Measurements from ENCODE around the gene NT5C3B.

DNA sequence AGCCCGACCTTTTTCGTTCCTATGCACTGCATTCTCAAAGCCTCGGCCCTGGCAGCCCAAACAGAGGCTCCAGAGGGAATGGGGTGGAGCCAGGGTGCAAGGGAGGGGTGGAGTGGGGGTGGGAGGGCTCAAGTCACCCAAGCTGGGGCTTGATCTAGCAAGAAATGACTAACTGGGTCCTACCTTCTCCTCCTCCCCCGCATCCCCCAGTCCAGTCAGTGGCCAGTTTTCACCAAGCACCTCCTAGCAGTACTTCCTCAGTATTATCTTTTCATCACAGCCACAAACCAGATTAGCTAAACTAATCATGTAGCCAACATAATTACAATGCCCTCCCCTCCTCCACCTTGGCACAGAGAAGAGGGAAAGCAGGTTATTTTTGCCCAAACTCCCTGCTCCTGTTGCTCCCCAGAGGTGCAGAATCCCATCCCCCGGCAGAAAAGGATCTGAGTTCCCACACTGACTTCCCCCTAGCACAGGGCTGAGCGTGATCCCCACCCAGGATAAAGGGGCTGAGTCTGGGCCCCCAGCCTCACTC is 51.8 kb downstream of the NT5C3B start:
- TF ChIP-seq, protein P1, sequence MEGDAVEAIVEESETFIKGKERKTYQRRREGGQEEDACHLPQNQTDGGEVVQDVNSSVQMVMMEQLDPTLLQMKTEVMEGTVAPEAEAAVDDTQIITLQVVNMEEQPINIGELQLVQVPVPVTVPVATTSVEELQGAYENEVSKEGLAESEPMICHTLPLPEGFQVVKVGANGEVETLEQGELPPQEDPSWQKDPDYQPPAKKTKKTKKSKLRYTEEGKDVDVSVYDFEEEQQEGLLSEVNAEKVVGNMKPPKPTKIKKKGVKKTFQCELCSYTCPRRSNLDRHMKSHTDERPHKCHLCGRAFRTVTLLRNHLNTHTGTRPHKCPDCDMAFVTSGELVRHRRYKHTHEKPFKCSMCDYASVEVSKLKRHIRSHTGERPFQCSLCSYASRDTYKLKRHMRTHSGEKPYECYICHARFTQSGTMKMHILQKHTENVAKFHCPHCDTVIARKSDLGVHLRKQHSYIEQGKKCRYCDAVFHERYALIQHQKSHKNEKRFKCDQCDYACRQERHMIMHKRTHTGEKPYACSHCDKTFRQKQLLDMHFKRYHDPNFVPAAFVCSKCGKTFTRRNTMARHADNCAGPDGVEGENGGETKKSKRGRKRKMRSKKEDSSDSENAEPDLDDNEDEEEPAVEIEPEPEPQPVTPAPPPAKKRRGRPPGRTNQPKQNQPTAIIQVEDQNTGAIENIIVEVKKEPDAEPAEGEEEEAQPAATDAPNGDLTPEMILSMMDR (IDR thresholded peaks at IDR 0.05; ENCODE audit: low read length), result no peak
- no peak for TF ChIP-seq EZH2 (IDR thresholded peaks at IDR 0.05; ENCODE audit: borderline replicate concordance, low read length)

All from OCI-LY1 (cell line).